K562 (cell line): ENCODE results near the gene SAMD8. TPM values are rescaled to one million over a fixed set of nuclear protein-coding genes. Genes with fewer than 3 reads are reported as not detected.

Source experiments
- CHAMP1 ChIP-seq: fragments of 450-650 bp; IDR thresholded peaks from 2 replicates; pipeline ENCODE4 v1.6.1; 2016; ENCODE audit warnings: mild to moderate bottlenecking
- DEAF1 ChIP-seq: fragments of 450-650 bp; formaldehyde crosslinking; IDR thresholded peaks from 2 replicates; pipeline ENCODE4 v1.4.0; 2020; ENCODE audit warnings: mild to moderate bottlenecking, moderate library complexity
- ESRRA ChIP-seq: fragments of 450-650 bp; IDR thresholded peaks from 2 replicates; pipeline ENCODE4 v1.6.1; 2014; ENCODE audit warnings: low read depth, mild to moderate bottlenecking, moderate library complexity, borderline replicate concordance
- HNRNPL ChIP-seq: fragments of 200-400 bp; formaldehyde crosslinking; IDR thresholded peaks from 2 replicates; pipeline ENCODE4 v1.6.1; 2017; ENCODE audit warnings: low read depth, mild to moderate bottlenecking, low read length
- HSF4 ChIP-seq: fragments of 250-450 bp; sonication (Bioruptor Pico); IDR thresholded peaks from 2 replicates; pipeline ENCODE4 v2.1.2; 2022; ENCODE audit warnings: mild to moderate bottlenecking, moderate library complexity, borderline replicate concordance
- MYBL2 ChIP-seq, 2 experiments: fragments of 450-650 bp in 1 of 2; sonication (generic) in 1 of 2; formaldehyde crosslinking in 1 of 2; IDR thresholded peaks; 2 replicates each; pipeline versions ENCODE4 v1.6.1 to v1.8.1; 2017 to 2022; ENCODE audit warnings: borderline replicate concordance in 1 of 2, inconsistent platforms in 1 of 2, low read depth in 1 of 2, mild to moderate bottlenecking in 1 of 2, missing genetic modification reagents in 1 of 2, moderate library complexity in 1 of 2
- RBM14 ChIP-seq: fragments of 200-400 bp; formaldehyde crosslinking; IDR thresholded peaks from 2 replicates; pipeline ENCODE4 v1.6.1; 2018; ENCODE audit warnings: low read depth, mild to moderate bottlenecking, low read length, moderate library complexity, borderline replicate concordance; ENCODE audit not compliant: insufficient read depth
- TCF3 ChIP-seq: sonication (generic); formaldehyde crosslinking; IDR thresholded peaks from 2 replicates; pipeline ENCODE4 v1.4.0; 2020; ENCODE audit warnings: mild to moderate bottlenecking, missing genetic modification reagents
- ZBTB40 ChIP-seq, 2 experiments: fragments of 450-650 bp in 1 of 2; sonication (generic) in 1 of 2; formaldehyde crosslinking in 1 of 2; IDR thresholded peaks; 2 replicates each; pipeline versions ENCODE4 v1.7.1 to v1.9.0; 2016 to 2022; ENCODE audit warnings: inconsistent platforms in 1 of 2, mild to moderate bottlenecking in 1 of 2, missing genetic modification reagents in 1 of 2
- ZNF175 ChIP-seq: fragments of 200-800 bp; sonication (Bioruptor generic); IDR thresholded peaks from 2 replicates; pipeline ENCODE4 v1.6.1; 2016; ENCODE audit warnings: low read depth, mild to moderate bottlenecking, missing genetic modification characterization, missing compliant biosample characterization
- ZNF695 ChIP-seq: fragments of 450-650 bp; formaldehyde crosslinking; IDR thresholded peaks from 2 replicates; pipeline ENCODE4 v1.4.0; 2020; ENCODE audit warnings: mild to moderate bottlenecking, moderate library complexity
- polyA plus RNA-seq, 8 experiments: library from polyadenylated mRNA; depleted of rRNA in 4 of 8; stranded (reverse) in 5 of 8; unstranded in 3 of 8; fragments of >200 nt; fragmentation: Nextera tagmentation in 2 of 8; fragmentation: Illumina TruSeq in 1 of 8; extraction: Ambion mirVana in 2 of 8; extraction: Trizol in 1 of 8; gene quantifications; 2 replicates each; pipeline versions ENCODE4 v1.2.1 to v1.2.3, GENCODE V29; 2011 to 2014; ENCODE audit warnings: inconsistent platforms in 1 of 8, missing spikeins in 1 of 8
- total RNA-seq, 7 experiments: library from RNA; depleted of rRNA in 6 of 7; stranded (reverse); fragments of >200 nt in 6 of 7; fragmentation: Illumina TruSeq in 2 of 7; extraction: Trizol in 2 of 7; gene quantifications; 2 replicates each; pipeline versions ENCODE4 v1.2.1 to v1.2.3, GENCODE V29; 2011 to 2021; ENCODE audit warnings: low replicate concordance in 1 of 7

The SAMD8 gene
- total and polyA plus RNA-seq, 9 of the 15 experiments (the other 6 are each of a cell fraction or from before 2014, with no cell fraction given): 2.7 to 16.1 (median 6.2) TPM

GRCh38 chr10:75209086-75209920 is 97.8 kb downstream of the SAMD8 start (continued):
- TF ChIP-seq ZBTB40 (IDR thresholded peaks at IDR 0.05) (no peak), ZBTB40 (CRISPR knock-in tag; IDR thresholded peaks at IDR 0.05) (no peak), TCF3 (CRISPR knock-in tag) (no peak), ZNF175 (CRISPR knock-in tag) (peak; percentile 94), ESRRA (no peak), CHAMP1 (no peak), RBM14 (no peak), DEAF1 (CRISPR knock-in tag) (no peak), MYBL2 (IDR thresholded peaks at IDR 0.05; ENCODE audit: low read depth) (no peak), MYBL2 (CRISPR knock-in tag; IDR thresholded peaks at IDR 0.05; ENCODE audit: borderline replicate concordance) (no peak), HNRNPL (no peak), ZNF695 (CRISPR knock-in tag) (0 out of 2 replicates have a peak, but pooled peaks have one; percentile 71), HSF4 (CRISPR knock-in tag) (peak; percentile 84; the same call in 1 of the 2 replicates)
